HG03457 (cell line): ENCODE results near the gene CELA2A.

Experiments
- ATAC-seq: cut with Tn5 transposase; IDR thresholded peaks from one replicate; pipeline ENCODE4 v1.9.1; 2021; ENCODE audit warnings: moderate number of reproducible peaks; ENCODE audit not compliant: unreplicated experiment

The CELA2A gene

DNA sequence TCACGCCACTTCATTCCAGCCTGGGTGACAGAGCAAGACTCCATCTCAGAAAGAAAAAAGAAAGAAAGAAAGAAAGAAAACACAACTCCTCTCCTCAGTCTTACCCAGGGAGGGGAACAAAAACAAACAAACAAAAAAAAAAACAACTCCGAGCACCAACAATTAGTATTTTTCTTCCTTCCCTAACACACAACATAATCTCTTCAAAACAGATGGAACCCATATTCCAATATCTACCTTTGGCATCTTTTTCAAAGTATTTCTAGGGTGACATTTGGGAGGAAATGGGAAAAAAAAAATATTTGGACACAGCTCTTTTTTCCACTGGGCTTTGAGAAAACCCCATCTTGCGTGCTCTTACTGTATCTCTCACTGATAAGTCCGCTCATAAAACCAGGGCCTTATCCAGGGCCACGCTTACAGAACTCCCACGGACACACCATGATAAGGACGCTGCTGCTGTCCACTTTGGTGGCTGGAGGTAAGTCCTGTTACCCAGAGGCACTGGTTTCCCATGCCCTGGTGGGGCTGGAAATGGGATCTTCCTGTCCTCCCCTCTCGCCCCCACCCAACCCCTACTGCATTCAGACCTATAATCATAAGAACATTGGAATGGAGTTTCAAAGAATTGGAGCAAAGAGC is at the start of gene CELA2A:
Gene CELA2A, plus strand, starts transcription at position 420 of the 642 bp plus-strand sequence. Its CDS starts 22 bp downstream, at position 442.
- ATAC-seq: no peak

DNA sequence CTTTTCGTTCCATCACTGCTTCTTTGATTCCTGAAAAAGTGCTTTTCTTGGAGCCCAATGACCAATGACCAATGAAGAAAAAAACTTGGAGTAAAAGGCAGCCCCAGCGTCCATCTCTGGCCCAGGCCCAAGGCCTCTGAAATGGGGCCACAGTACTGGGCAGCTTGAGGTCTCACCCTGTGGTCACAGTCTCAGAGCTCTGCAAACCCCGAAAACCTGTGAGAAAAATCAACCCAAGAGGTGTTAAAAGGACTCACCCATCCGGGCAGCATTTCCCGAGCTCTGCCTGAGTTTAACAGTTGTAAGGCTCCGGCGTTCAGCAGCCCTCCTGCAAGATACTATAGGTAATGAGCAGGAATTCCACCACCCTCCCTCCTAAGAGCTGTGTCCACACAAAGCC is 49.0 kb upstream of the CELA2A start:
- ATAC-seq: no peak

DNA sequence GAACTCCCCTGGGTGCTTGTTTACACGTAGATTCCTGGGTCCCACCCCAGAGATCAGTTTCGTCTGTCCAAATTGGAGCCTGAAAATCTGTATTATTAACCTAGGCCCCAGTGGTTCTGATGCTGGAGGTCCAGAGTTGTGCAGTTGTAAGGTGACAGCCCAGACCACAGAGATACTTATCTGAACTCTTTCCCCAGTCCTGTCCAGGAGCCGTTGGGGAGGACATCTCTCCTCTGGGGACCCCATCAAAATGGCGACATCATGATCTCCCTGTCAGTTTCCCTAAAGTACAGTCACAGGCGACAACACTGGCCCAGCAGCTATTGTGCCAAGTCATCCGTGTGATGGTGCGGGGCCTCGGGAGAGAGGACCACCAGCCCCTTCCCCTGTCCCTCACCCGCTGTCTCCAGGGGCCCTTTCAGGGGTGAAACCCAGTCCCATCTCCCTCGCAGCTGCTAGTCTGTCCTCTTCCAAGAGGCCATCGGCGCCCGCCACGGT is 47.6 kb upstream of the CELA2A start:
- ATAC-seq: no peak

DNA sequence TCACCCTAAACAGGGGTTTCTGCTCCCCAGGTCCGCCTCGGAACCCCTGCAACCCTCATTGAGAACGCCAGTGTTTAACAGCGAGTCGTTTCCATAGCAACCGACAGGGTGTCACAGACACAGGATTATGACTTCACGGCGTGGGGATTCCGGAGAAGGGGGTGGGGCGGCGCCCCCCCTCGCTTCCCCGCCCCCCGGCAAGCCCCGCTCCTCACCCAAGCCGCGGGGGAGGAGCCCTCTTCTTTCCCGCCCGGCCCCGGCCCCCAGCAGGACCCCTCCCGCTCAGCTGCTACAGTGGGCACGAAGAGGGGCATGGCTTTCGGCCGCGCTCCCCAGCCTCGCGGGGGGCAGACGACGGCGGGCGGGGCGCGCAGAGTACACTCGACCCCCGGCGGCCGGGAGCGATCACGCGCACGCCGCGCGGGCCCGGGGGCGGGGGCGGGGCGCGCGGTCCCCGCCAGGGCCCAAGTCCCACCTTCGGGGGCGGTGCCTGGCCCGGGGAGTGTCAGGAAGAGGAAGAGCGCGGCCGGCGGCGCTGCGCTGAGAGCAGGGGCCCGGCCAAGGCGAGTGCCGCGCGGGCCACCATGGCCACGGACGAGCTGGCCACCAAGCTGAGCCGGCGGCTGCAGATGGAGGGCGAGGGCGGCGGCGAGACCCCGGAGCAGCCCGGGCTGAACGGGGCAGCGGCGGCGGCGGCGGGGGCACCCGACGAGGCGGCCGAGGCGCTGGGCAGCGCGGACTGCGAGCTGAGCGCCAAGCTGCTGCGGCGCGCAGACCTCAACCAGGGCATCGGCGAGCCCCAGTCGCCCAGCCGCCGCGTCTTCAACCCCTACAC is 46.9 kb upstream of the CELA2A start, which contains the start of gene EFHD2:
Gene EFHD2, plus strand, starts transcription at position 501 of the 835 bp plus-strand sequence. Its CDS starts 84 bp downstream, at position 585.
- peak; percentile 44 for ATAC-seq

DNA sequence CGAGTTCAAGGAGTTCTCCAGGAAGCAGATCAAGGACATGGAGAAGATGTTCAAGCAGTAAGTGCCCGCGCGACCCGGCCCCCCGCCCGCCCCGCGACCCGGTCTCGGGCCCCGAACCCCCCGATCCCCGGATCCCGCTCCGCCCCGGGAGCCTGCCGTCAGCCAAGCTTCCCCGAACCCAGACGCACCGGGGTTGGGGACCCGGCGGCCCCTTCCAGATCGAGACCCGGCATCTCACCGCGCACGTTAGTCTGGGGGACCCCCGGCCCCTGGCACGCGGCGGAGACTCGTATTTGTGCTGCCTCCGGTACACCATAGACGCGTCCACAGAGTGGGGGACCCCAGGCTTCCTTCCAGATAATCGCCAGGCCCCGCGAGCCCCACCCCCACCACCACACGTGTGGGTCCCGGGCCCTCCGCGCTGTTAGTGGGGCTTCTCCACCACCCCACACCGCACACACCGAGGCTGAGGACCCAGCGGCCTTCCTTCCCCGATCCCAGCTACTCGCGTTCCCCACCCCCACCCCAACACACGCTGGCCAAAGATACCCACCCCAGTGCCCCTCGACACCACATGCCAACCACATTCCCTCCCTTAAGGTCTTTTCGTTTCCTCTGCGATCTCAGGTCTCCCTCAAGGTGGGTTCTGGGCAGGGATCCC is 46.2 kb upstream of the CELA2A start:
- ATAC-seq: no peak

DNA sequence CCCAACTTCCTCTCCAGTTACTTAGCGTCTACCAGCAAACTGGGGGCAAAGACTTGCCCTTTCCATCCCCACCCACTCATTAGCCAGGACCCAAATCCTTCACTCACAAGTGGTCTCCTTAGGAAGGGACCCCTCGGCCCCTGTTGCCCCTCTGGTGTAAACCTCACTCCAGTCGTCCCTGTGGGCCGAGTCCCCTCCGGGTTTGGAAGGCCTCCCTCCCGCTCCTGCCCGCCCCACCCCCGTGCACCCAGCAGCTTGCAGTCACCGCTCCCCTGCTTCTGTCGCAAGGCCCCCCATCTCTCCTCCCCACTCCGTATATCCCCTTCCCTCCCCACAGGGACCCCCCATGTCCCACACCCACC is 45.7 kb upstream of the CELA2A start:
- no peak for ATAC-seq

DNA sequence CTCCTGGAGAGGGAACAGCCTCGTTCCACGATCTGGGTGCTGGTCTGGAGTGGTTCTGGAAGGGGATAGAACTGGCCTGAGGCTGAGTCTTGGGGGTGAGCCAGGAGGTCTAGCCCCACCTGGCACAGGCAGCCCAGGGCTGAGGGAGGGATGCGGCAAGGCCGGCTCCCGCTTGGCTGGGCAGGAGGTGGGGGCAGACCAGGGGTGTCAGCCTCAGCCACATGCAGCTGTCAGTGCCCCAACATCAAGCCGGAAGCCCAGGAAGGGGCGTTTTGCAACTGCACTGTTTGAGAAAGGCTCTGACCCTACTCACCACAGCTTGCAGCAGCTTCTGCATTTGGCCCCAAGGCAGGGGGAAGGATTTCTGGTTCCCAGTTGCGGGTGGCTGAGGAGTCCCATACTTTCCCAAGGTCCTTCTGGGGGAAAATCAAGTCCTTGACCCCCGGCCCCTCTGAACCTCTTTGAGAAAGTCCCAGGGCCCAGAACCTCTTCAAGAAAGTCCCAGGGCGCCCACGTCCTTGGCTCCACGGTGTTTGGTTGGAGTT is 44.9 kb upstream of the CELA2A start:
- ATAC-seq: peak; percentile 48

DNA sequence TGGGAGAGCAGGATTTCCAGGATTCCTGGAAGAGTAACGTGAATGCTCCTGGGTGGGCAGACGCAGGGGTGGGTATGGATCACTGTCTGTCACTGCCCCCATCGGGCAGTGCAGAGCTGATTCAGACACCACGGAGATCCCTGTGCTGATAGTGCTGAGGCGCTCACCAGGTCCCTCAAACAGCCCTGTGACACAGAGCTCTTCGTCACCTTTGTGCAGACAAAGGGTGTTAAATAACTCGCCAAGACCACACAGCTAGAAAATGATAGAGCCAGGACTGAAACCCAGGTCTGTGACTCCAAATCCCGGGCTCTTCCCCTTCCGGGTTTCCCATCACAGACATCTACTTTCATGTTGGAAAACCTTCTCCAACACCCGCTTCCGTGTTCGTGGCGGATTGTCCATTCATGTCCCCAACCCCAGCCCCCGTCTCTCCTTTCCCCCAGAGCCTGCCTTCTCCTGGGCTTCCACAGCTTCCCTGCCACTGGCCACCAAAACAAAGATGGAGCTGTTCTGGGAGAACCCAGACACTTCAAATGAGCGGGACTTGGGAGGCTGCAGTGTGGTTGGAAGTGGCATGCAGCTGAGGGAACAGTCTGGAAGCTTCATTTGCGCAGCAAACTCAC is 44.2 kb upstream of the CELA2A start:
- no peak for ATAC-seq

DNA sequence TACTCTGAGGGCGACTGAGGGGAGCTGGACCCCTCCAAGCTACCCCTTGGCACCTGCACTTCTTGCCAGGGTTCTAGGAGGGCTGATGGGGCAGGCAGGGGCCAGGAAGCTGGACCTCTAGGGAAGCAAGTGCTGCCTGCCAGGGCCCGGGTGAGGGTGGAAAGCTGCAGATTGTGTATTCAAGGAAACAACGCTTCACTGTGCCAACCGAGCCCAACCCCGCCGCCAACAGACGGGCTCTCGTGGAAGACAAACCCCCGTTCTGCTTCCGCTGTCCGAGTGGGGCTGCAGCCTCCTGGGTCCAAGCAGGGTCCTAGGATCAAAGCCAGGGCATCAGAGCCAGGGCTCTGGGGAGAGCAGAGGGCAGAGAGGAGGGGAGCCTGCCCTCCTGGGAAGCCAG is 43.7 kb upstream of the CELA2A start:
- no peak for ATAC-seq

DNA sequence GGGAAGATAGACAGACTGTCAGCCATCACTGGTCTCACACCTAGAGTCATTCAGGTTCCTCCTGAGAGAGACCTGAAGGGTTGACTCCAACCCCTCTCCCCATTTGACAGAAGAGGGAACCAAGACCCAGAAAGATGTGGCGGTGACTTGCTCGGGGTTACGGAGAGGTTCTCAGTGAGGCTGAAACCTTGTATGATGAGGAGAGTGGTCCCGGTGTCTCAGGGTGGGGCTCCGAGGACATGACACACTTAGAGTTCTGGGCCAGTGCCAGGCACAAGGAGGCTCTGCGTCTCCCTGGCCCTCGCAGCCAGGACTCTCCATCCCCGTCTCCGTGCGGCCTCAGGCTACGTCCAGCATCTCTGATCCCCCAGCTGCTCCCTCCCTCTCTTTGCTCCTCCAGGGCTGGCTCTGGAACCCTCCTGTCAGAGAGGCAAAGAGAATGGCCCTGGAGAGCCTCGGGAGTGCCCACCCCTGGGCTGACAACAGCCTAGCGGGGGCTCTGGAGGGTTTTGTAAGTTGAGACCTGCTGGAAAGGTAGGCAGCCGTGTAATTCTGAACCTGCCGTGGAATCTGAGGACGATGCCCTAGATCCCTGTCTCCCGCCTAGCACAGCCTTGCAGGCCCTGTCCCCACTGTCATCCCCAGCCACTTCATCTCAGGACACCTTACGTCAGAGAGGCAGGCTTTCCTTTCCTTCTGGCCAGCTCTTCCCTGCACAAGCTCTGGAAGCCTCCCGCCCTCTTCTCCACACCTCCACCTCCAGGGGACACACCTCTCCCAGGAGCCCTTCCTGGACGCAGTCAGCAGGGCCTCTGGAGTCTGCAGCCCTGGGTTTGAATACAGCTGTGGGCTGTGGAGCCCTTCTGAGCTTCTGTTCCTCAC is 42.7 kb upstream of the CELA2A start:
- no peak for ATAC-seq

DNA sequence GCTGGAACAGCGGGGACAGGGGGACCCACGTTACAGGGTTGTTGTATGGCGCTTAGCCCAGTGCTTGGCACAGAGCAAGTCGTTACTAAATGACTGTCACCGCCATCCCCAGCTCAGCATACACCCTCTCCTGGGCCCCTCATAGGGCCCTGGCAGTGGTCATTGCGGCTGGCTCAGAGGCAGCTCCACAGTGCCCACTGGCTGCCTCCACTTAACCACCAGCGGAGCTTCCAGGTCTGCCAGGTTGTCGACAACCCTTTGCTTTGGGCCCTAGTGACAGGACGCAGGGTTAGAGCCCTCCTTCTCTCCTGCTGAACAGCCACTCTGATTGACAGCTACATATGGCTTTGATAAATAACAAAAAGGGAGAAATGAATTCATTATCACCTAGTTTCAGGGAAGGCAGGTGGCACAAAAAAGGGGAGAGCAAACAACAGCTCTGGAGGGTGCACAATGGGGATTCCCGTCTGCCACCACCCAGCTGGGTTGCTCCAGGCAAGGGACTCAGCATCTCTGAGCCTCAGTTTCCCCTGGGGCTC is 42.0 kb upstream of the CELA2A start:
- no peak for ATAC-seq

DNA sequence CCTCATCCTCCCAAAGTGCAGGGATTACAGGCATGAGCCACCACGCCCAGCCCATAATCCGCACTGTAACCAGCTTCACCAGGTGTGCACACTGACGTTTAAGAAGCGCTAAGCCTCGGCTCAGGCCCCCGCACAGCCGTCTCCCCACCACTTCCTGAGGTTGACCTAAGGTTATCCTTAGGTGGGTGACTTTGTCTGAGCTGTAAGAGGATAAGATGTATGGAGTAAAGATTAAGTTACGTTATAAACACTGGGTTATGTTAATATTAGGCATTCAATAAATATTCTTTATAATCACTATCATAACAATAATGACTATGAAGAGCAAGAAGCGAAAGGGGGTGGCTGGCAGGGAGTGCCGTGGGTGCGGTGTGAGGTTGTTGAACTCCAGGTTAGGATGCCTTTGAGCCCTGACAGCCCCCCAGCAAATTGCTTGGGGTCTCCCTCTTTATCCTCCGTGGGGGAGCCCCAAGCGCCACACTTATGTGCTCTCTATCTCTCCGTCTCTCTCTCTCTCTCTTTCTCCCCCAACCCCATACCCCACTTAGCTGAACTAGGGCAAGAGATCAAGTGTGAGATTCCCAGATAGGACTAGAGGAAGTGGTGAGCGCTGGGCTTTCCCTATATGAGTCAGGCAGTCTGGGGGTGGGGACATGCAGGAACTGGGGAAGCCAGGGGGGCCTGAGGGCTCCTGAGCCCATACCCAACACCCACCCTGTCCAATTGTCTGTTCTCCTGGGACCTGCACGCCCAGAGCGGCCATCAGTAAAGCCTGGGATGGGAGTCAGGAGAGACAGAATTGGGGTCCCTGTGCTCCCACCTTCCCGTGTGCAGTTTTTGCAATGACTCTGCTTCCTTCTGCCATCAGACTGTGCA is 39.2 kb upstream of the CELA2A start:
- no peak for ATAC-seq

DNA sequence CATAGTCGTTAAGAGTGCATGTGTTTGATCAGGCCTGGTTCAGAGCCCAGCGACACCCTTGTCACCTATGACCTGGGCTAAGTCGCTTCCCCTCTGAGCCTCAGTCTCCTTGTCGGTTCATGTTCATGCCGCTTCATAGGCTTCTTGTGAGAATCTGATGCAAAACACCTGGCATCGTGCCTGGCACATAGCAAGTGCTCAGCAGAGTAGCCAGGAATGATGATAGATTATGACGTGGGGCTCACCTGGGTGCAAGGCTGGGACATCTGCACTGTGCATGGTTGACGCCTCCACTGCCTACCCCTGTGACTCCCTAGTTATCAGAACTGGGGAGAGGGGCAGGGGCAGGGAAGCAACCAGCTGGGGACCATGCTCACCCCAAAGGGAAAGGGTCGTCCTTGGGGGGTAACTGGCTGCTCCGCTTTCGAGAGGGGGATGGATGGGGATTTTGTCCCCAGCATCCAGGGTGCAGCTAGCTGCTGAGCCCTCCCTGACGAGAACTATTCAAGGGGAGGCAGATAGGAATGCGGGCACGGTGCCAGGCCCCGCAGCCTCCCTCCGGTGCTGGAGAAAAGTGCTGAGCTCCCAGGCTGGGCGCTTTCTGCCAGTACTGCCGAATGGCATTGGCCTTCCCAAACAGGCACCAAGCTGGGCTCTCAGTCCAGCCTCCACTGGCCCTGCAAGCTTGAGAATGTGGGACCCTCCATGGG is 37.6 kb upstream of the CELA2A start:
- ATAC-seq: no peak

DNA sequence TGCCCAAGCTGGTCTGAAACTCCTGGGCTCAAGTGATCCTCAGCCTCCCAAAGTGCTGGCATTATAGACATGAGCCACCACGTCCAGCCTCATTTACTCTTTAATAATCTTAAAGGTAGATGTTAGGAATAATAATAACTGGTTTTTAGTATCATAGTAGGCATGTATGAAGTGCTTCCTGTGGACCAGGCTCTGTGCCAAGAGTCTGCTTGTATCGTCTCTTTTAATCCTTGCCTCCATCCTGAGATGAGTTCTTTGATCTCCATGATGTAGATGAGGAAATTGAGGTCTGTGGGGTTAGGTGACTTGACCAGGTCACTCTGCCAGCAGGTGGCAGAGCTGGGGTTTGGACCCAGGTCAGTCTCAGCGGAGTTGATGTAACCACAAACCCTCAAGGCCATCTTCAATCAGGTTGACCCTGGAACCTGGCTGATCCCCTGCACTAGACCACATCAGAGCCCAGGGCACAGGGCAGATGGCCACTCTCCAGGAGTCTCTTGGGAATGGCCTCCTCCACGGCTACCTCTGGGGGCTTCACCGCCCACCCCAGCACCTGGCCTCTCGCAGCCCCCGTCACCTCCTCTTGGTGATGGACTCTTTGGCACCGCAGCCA is 35.6 kb upstream of the CELA2A start:
- no peak for ATAC-seq

DNA sequence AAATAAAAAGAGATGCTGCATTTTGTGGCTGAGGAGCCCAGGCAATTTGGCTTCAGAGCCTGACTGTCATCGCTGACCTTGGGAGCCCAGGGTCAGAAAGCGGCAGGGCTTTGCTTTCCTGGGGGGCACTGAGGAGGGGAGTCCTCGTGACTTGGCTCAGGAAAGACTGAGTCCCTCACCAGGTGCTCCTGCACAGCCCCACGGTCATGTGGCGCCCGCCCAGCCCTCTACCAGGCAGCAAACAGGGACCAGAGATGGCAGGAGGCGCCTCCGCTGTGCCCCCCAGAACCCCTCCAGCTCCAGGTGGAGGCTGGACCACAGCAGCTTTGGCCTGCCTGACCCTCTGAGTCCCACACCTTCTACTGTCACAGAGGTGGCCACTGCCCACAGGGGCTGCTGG is 33.7 kb upstream of the CELA2A start:
- no peak for ATAC-seq

DNA sequence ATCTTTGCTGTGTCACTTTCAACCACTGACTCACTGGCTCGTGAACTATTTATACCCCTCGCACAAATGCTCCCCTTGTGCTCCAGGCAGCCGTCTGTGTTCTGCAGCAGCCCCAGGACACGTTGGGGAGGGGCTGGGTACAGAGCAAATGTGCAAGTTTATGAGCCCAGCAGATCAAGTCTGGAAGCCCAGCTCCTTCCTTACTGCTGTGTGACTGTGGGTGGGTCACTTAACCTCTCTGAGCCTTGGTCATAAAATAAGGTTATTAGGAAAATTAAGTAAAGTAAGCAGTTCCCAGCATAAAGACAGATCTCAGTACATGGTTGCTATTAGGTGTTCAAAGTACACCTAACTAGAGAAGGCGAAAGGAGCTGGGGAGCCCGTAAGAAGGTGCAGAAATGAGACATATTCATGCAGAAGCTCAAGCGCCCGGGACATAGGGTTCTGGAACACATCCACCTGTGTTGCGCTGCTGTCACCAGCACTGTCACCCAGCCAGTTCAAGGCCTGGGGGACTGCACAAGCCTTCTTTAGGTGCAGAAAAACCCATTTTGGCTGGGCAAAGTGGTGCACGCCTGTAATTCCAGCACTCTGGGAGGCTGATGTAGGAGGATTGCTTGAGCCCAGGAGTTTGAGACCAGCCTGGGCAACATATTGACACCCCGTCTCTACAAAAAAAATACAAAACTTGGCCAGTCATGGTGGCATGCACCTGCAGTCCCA is 33.0 kb upstream of the CELA2A start:
- ATAC-seq: no peak

DNA sequence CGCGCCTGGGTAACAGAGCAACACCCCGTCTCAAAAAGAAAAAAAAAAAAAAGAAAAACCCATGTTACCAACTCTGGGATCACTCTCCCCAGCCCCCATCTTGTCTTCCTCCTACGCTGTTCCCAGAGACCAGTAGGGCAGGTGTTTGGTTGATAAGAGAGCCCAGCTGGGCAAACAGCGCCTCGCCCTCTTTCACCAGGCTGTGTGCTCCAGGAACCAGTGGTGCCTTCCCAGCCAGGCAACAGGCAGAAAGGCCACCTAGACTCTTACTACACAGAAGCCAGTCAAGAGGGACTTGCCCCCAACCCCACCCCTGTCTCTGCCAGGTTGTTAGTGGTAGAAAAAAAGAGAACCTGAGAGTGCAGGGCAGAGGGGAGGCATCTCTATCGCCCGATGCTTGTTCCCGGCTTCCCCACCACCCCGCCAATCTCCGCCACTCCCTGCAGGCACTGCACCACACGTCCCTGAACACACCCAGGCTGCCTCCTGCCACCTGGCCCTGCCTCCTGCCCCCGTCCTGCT is 32.3 kb upstream of the CELA2A start:
- ATAC-seq: no peak
